ENCODE data around the gene AQP12A.

GRCh38 chr2:240688553-240688919, 3.1 kb upstream of the AQP12A start:
- TF ChIP-seq CTCF (conservative IDR thresholded peaks at IDR 0.05; ENCODE audit: low read depth, low read length) = no peak
- no peak for TF ChIP-seq EZH2phosphoT487 (IDR thresholded peaks at IDR 0.05; ENCODE audit: borderline replicate concordance, low read length)
